Measurements from ENCODE around the gene WDFY4. TPM values are rescaled to one million over a fixed set of nuclear protein-coding genes. Genes with fewer than 3 reads are reported as not detected.

The WDFY4 gene
- total RNA-seq, 1 donor from 2014 or later, result not detected

DNA sequence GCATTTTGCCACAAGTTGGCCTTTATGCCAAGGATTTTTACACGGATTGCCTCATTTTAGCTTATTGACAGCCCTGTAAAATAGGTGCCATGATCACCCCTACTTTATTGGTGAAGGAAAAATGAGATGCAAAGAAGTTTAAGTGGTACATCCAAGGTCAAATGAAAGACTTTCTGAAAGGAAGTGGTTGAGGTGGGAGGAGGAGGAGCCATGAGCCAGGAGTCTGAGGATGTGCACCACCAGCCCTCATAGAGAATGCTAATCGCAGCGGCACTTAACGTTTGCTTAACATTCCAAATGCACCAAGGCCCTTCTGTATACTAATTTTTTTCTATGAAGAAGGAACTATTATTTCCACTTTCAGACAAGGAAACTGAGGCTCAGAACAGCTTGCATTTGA, 286.0 kb downstream of the WDFY4 start:
- H3K4me3 Mint-ChIP-seq (ENCODE audit: unreplicated experiment), result no peak overlapping the region
- H3K9me3 Mint-ChIP-seq (ENCODE audit: unreplicated experiment), result peaks cover 5% of the 10 kb centered on the region
- H3K4me1 Mint-ChIP-seq (ENCODE audit: unreplicated experiment), result no peaks in the 10 kb centered on the region
- no peaks in the 10 kb centered on the region for H3K27me3 Mint-ChIP-seq (ENCODE audit: unreplicated experiment)
- TF ChIP-seq, protein P1, sequence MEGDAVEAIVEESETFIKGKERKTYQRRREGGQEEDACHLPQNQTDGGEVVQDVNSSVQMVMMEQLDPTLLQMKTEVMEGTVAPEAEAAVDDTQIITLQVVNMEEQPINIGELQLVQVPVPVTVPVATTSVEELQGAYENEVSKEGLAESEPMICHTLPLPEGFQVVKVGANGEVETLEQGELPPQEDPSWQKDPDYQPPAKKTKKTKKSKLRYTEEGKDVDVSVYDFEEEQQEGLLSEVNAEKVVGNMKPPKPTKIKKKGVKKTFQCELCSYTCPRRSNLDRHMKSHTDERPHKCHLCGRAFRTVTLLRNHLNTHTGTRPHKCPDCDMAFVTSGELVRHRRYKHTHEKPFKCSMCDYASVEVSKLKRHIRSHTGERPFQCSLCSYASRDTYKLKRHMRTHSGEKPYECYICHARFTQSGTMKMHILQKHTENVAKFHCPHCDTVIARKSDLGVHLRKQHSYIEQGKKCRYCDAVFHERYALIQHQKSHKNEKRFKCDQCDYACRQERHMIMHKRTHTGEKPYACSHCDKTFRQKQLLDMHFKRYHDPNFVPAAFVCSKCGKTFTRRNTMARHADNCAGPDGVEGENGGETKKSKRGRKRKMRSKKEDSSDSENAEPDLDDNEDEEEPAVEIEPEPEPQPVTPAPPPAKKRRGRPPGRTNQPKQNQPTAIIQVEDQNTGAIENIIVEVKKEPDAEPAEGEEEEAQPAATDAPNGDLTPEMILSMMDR (IDR thresholded peaks at IDR 0.05), result no peak
- no peaks in the 10 kb centered on the region for H3K36me3 Mint-ChIP-seq (ENCODE audit: unreplicated experiment)
- H3K27ac Mint-ChIP-seq (ENCODE audit: unreplicated experiment), result no peak overlapping the region
- DNase-seq (ENCODE audit: extremely low spot score, unreplicated experiment), result no peak

DNA sequence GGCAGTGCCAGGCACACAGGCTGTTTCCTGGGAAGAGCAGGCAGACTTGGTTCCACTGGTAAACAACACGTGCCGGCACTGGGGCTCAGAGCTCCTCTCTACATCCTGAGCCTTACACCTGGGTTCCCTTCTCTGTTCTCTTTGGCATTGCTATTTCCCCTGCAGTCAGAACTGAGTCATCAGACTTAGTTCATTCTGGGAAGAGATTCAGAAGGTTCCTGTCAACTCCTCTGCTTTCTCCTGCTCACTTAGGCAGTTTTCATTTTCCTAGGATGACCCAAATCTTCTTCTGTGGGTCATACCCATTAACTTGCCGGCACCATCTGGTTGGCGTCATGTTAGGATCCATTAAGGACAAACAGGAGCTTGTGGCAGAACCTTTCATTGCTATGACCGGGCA, 288.4 kb downstream of the WDFY4 start:
- no peak for DNase-seq (ENCODE audit: extremely low spot score, unreplicated experiment)
- Mint-ChIP-seq H3K27me3 (ENCODE audit: unreplicated experiment) (no peaks in the 10 kb centered on the region), H3K4me3 (ENCODE audit: unreplicated experiment) (no peak overlapping the region), H3K4me1 (ENCODE audit: unreplicated experiment) (no peaks in the 10 kb centered on the region), H3K27ac (ENCODE audit: unreplicated experiment) (no peak overlapping the region), H3K9me3 (ENCODE audit: unreplicated experiment) (peaks cover 5% of the 10 kb centered on the region), H3K36me3 (ENCODE audit: unreplicated experiment) (no peaks in the 10 kb centered on the region)
- TF ChIP-seq, protein P1 (IDR thresholded peaks at IDR 0.05), result no peak

DNA sequence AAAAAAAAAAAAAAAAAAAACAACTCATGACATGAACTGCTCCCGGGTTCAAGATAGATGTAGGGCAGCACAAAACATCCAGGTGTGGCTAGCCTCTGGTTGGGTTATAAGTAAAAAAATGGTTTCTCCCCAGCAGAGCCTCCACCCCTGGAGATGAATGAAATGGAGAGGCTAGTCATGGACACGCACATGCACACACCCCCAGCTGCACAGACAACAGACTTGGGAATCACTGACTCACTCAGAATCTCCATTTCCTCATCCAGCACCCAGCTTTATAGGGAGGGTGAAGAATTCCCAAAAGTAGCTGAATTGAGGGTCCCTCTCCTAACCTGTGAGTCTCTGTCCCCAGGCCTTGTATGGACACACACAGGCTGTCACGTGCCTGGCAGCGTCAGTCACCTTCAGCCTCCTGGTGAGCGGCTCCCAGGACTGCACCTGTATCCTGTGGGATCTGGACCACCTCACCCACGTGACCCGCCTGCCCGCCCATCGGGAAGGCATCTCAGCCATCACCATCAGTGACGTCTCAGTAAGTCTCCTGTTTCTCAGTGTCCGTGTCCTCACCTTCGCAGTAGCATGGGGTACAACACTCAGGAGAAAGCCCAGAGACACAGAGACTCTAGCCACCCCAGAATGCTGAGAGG, 290.0 kb downstream of the WDFY4 start:
- TF ChIP-seq, protein P1 (IDR thresholded peaks at IDR 0.05), result no peak
- Mint-ChIP-seq H3K9me3 (ENCODE audit: unreplicated experiment) (peaks cover 5% of the 10 kb centered on the region), H3K27me3 (ENCODE audit: unreplicated experiment) (no peaks in the 10 kb centered on the region), H3K4me1 (ENCODE audit: unreplicated experiment) (no peaks in the 10 kb centered on the region), H3K4me3 (ENCODE audit: unreplicated experiment) (no peak overlapping the region), H3K27ac (ENCODE audit: unreplicated experiment) (no peak overlapping the region), H3K36me3 (ENCODE audit: unreplicated experiment) (no peaks in the 10 kb centered on the region)
- no peak for DNase-seq (ENCODE audit: extremely low spot score, unreplicated experiment)

DNA sequence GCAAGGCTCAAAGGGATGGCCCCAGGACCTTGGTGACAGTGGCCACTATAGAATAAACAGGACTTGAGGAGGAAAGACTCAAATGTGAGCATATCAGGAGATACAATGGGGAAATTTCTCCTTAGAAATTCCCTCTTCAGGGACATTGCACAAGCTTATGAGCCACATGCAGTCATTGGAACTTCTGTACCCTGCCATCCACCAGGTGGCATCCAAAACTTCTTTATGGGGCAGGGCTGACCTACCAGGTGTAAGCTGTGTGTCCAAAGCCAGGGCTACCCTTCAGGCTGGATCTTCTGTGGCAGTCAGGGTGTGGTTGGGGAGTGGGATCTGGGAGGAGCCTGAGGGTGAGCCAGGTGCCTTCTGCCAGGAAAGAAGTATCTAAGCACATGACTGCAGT, 291.5 kb downstream of the WDFY4 start:
- TF ChIP-seq, protein P1 (IDR thresholded peaks at IDR 0.05), result no peak
- Mint-ChIP-seq H3K4me1 (ENCODE audit: unreplicated experiment) (no peaks in the 10 kb centered on the region), H3K9me3 (ENCODE audit: unreplicated experiment) (peaks cover 5% of the 10 kb centered on the region), H3K27ac (ENCODE audit: unreplicated experiment) (no peak overlapping the region), H3K27me3 (ENCODE audit: unreplicated experiment) (no peaks in the 10 kb centered on the region), H3K36me3 (ENCODE audit: unreplicated experiment) (no peaks in the 10 kb centered on the region), H3K4me3 (ENCODE audit: unreplicated experiment) (no peak overlapping the region)
- DNase-seq (ENCODE audit: extremely low spot score, unreplicated experiment), result no peak

DNA sequence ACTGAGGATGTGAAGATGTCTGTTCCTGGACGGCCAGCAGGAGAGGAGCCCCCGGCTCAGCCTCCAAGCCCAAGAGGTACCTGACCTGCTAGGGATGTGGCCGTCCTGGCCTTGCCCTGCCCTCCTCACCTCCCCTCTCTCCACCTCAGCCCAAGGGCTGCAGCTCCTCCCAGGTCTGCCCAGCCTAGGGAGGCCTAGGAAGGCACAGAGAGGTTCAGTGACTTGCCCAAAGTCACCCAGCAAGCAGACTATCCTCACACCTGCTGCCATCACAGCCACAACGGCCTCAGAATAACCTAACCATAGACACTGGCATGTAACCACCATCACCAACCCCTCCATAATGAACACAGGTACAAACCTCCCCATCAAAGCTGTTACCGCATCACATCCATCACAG, 293.6 kb downstream of the WDFY4 start:
- no peaks in the 10 kb centered on the region for H3K4me1 Mint-ChIP-seq (ENCODE audit: unreplicated experiment)
- no peaks in the 10 kb centered on the region for H3K27me3 Mint-ChIP-seq (ENCODE audit: unreplicated experiment)
- H3K27ac Mint-ChIP-seq (ENCODE audit: unreplicated experiment), result no peak overlapping the region
- no peak overlapping the region for H3K4me3 Mint-ChIP-seq (ENCODE audit: unreplicated experiment)
- TF ChIP-seq, protein P1 (IDR thresholded peaks at IDR 0.05), result no peak
- DNase-seq (ENCODE audit: extremely low spot score, unreplicated experiment), result no peak
- no peaks in the 10 kb centered on the region for H3K9me3 Mint-ChIP-seq (ENCODE audit: unreplicated experiment)
- no peaks in the 10 kb centered on the region for H3K36me3 Mint-ChIP-seq (ENCODE audit: unreplicated experiment)
